ENCODE data around the gene HLA-F.

HLA-F gene
- 569 to 776 (median 631) reads per million in 4 experiments for total RNA-seq

DNA sequence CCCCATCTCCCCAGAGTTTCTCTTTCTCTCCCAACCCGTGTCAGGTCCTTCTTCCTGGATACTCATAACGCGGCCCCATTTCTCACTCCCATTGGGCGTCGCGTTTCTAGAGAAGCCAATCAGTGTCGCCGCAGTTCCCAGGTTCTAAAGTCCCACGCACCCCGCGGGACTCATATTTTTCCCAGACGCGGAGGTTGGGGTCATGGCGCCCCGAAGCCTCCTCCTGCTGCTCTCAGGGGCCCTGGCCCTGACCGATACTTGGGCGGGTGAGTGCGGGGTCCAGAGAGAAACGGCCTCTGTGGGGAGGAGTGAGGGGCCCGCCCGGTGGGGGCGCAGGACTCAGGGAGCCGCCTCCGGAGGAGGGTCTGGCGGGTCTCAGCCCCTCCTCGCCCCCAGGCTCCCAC, at the start of gene HLA-F:
HLA-F (plus strand) TSS at position 173 of the 404 bp plus-strand sequence; CDS start at position 203, 30 bp downstream.
- peak; percentile 87 for DNase-seq

DNA sequence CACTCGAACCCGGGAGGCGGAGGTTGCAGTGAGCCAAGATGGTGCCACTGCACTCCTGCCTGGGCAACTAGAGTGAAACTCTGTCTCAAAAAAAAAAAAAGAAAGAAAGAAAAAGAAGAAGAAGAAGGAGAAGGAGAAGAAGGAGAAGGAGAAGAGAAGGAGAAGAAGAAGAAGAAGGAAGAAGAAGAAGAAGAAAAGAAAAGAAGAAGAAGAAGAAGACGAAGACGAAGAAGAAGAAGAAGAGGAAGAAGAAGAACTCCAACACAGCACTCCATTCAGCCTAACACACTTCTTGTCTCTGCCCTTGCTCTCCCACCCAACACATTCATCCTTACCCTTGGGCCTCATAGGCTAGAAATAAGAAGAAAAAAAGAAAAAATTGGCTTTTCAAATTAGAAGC, 49.2 kb upstream of the HLA-F start:
- no peak for DNase-seq

DNA sequence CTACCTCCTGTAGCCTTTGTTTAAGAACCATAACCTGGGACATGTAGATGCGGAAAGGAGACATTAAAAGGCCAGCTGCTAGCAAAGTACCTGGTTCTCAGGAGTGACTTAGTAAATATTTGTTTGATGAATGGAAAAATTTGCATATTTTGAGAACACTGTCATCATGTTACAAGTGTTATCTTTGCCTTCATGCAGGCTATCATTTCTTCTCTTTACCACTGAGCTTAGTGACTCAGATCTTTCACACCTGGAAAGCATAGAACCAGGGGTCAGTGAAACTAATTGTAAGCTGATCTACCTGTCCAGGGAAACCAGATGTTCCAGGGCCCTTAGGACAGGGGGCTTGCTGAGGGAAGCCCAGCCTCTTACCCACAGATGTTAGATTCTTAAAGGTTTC, 47.7 kb upstream of the HLA-F start:
- no peak for DNase-seq

DNA sequence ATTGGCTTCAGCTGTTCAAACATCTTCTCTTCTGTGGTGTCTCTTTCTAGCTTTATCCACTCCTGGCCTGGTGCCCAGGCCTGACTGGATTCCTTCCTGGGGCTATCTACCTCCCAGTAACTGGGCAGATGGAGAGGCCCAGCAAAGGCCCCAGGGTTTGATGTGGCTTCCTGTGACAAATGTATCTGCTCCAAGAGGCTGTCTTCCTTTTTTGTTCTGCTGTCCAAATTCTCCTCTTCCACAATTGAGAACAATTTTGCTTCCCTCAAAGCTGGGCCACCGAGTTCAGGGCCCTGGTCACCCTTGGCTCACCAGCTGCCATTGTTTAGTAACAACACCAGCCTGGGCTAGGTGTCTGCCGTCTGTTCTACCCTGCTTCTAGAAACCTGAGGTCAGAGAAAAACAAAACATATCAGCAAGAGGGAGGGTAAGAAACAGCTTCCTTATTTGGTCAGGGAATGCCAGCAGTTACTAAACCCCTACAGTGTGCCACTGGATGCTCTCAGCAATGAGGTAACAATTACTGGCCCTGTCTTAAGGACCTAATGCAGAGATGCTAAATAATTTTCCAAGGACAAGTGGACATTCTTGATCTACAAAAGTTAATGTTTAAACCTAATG, 46.1 kb upstream of the HLA-F start:
- no peak for DNase-seq

DNA sequence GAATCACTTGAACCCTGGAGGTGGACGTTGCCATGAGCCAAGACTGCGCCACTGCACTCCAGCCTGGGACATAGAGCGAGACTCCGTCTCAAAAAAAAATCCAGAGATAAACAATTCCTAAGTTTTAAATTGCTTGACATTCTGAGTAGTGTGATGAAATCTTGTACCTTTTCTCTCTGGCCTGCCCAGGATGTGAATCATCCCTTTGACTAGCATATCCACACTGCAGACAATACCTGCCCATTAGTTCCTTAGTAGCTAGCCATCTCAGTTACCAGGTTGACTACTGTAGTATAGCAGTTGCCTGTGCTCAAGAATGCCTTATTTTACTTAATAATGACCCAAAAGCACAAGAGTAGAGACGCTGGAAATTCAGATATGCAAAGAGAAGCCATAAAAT, 45.1 kb upstream of the HLA-F start:
- no peak for DNase-seq

DNA sequence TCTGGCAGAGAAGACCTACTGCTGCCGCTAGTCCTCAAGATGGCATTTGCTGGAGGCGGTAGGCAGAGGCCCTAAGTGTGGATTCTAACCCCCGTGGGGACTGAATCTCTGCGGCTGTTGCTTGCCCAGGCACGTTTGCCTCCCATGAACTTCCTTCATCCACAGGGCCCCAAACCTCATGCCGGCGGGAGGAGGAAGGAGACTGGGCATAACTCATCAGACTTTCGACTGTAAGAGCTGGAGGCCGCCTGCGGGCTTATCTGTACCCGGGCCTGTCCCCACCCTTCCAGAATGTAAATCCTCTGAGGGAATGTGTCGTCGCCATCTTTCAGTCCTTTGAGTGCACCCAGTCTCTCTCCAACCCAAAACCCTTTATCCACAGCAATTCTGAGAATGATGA, 43.3 kb upstream of the HLA-F start:
- no peak for DNase-seq

DNA sequence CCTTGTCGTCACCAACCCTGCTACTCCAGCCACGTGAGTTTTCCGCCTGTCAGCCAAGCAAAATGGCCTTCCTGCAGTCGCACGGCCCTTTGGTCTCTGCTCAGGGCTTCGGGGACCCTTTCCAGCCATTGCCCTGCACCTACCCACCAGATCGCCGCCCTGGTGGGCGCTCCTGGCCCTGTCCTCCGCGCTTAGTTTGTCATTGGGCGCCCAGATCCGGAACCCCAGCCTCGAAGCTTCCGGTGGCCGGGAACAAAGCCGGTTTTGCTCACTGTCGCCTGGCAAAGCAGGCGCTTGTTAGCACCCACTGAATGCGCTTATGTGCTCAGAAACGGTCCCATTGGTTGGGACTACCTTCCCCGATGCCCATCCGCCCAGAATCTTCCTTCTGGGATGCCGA, 42.8 kb upstream of the HLA-F start:
- no peak for DNase-seq

DNA sequence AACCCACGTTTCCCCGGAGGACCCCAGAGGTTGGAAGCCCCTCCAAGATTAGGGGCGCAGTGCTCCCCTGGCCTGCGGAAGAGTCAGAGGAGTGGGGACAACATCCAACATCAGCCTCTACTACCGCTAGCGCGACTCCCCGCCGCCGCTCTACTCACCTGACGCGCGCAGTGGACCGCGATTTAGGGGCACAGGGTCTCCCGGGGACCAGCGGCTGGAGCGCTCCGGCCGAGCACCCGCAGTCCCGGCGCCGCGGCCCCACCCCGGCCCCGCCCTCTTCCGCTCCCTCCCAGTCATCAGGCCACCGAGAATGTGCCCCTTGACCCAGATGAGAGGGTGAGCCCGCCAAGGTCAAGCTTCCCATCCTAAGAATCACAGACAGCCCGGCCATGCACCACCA, 42.3 kb upstream of the HLA-F start, which contains the start of gene ZFP57:
ZFP57 (minus strand) TSS at position 249 of the 400 bp plus-strand sequence. CDS start 4,149 bp downstream, outside the sequence.
- DNase-seq: no peak

DNA sequence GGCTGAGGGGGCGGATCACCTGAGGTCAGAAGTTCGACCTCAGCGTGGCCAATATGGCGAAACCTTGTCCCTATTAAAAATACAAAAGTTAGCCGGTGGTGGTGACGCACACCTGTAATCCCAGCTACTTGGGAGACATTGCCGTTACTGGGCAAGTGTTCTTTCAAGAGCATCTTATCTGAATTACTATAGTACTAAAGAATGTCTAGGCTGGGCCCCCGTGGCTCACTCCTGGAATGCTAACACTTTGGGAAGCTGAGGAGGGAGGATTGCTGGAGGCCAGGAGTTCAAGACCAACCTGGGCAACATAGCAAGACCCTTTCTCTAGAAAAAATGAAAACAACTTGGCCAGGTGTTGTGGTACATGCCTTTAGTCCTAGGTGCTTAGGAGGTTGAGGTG, 41.4 kb upstream of the HLA-F start:
- DNase-seq: no peak

DNA sequence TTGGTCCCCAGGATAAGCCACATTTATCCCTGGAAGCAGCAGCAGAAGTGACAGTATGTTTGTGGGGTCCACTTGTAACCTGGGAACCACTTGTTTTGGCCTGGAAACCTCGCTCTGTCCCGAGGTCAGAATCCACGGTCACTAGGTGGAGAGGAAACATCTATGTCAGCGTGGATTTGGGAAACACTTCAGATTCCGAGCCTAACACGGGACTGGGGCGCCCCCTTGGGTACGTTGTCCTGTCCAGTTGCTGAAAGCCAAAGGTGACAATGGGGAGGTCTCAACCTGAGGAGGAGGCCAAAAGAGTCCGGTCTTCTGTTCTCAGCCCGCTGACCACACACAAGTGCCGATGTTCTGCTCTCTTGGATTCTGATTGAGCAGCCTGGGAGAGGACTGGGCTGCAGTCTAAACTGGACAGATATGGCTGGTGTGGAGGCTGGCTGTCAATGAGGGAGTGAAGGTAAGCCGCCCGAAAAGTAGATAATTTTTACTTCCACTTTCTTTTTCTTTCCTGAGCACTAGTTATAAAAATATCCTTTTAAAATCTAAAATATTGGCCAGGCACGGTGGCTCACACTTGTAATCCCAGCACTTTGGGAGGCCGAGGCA, 37.4 kb upstream of the HLA-F start:
- DNase-seq: no peak

DNA sequence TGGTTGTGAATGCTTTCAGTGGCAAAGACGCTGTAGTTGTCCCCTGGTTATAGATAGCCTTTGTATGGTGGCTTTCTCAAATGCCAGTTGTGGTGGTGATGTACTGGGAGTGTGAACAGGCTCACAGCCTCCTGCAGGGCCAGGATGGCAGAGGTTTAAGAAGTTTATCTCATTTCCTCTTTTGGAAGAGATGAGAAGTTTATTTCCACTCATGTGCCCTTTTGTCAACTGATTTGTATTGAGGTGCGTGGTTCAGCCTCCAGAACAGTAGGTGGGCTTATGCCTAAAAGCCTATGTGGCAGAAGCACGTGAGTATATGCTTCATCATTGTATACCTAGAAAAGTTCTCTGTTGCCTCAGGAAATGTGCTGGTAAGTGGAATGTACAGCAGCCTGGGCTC, 28.6 kb upstream of the HLA-F start:
- DNase-seq: no peak

DNA sequence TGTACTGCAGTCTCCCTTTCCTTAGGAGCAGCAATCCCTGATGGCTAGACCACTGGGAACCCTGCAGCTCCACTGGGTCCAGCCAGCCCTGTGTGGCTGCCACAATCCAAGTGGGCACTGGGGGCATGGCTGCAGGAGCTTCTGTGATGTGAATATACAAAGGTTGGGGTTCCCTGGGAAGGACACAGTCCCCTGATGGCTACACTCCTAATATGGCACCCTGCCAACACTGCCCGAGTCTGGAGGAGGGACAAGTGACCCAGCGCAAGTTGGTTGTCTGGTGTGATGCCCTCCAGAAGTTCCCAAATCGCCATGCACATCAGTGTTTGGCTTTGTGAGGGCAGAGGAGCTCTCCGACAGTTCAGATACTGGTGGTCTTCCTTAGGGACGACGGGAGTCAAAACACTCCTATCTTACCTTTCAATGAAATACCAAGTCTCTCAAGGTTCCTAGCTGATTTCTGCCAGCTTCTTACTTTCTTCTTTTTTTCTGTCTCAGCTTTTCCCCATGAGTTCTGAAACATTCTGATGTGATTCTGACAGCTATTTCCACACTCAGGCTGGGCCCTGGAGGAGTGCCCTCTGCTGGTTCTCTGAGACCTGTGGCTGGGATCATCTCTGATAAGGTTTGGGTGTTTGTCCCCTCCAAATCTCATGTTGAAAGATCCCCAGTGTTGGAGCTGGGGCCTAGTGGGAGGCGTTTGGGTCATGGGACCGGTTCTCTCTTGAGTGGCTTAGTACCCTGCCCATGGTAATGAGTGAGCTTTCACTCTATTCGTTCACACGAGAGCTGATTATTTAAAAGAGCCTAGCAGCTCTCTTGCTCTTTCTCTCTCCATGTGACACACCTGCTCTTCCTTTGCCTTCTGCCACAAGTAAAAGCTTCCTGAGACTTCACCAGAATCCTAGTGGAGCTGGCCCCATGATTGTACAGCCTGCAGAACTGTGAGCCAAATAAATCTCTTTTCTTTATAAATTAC, 26.8 kb upstream of the HLA-F start:
- no peak for DNase-seq

DNA sequence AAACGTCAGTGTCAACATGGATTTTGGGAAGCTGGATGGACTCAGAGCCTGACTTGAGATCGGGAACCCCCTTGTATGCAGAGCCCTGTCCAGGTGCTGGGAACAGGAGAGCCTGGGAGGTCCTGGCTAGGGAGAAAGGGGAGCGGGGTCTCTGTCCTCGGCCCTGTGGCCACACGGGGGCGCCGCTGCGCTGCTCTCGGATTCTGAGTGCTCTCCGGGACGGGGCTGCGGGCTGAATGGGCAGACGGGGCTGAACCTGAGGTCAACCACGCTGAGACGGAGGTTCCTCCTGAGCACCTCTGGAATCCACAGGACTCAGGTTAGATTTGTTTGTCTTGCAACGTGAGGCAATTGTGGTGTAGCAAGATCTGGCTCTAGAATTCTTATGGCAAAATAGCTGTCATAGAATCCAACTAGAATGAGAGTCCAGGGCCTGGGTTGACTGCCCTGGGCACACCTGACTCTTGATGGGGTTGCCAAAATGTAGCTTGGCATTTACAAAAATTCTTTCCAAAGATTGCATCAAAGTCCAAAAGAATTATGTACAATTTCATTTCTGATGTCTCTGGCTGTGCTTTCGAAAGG, 20.6 kb upstream of the HLA-F start:
- DNase-seq: peak; percentile 77

DNA sequence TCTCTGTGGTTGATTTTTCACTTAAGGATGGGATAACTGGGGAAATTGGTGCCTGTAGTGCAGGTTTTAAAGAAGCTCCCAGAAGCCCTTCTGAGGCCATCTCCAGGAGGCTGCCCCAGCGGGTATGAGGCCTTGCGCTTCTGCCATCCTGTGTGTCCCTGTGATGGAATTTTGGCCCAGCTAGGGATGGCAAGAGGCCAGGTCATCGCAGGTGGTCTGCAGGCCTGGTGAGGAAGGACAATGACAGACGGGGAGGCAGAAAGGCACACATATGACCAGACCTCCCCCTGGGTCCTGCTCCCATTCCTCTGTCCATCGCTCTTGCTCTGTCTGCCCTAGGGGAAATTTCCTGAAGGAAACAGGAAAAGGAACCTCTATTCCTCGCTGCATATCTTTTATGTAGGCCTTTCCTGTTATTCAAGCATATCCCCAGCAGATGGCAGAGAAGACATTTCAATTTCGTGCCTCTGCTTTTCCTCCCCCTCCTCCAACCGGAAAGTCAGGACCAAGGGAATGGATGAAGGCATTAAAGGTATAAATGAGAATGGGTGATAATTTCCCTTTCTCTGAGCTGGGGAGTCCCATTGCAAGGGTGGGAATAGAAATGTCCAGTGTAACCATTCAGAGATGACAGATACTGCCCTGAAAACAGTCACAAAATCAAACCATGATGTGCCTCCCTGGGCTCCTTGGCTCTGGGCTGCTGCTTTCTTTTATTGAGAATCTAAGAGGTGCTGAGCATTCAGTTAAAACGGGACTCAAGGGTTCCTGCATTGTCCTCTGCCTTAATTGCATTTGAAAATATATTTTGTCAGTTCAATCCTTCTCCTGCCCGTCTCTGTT, 17.6 kb upstream of the HLA-F start:
- DNase-seq: no peak

DNA sequence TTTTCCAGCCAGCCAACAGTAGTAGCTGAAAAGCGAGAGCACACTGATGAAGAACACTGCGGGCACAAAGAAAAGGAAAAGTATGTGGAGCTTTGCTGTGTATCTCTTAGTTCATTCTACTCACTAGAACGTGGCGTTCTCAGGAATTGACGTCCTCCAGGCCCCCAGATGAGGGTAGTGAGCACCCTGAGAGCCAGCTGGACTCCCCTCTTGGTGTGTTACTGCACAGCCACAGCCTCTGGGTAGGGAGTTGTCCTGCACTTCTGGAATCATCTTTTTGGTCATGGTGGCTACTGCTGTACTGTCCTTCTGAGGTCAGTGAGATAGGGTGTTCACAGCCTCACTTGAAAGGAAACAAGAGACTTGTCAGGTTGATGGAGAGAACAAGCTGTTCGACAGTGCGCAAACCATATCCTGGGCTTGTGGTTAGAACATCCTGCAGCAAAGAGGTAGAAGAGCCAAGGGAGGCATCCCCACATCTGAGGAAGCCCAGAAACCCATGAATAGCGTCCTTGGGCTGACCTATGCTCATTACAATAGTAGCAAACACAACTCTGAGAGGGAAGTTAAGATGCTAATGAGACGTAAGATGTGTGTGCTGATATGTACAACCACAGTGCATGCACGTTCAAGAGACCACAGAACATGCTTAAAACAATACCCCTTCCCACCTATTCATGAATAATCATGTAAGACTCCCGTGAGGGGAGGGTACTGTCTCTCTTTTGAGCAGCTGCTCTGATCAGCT, 14.6 kb upstream of the HLA-F start:
- DNase-seq: peak; percentile 47

DNA sequence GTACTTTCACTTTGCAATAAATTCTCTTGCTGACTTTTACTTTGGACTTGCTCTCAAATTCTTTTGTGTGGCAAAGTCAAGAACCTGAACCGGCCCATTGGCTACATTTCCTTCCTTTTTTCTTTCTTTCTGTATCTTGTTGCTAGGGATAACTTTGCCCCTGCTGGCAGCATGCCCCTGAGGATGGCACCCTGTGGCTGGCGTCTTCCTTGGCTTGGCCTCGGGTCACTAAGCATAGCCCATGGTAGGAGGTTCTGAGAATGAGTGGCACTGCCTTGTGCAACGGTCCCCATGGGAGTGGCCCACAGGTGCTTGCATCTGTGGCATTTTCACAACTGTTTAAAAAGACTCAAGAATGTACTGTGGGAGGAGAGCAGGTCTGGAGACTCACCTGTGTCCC, 14.0 kb upstream of the HLA-F start:
- no peak for DNase-seq

DNA sequence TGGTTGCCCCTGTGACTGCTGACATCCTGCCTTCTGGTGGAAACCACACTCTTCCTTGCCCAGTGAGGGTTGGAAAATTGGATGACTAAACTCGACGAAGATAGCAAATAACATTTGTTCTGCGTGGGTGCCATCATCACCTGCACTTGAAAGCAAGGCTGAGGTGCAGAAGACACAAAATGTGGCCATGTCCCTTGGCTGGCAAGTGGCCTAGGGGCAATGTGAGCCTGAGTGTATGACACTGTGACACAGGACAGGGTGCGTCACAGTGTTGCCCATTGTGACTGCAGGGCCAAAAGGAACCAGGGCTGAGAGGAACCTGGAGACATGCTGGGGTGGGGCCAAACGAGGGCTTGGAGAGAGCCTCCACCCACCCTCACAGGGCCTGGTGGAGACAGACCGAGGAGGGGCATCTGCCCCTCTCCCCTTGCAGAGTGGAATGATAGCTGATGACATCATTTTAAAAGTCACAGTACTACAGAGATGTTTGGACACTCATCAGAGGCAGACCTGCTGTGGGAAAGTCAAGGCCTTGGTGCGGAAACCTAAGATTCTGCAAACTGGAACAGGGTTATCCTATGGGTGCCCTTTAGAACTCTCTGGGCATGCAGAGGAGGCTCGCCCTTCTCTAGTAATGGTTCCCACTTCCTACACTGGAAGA, 12.8 kb upstream of the HLA-F start:
- no peak for DNase-seq

DNA sequence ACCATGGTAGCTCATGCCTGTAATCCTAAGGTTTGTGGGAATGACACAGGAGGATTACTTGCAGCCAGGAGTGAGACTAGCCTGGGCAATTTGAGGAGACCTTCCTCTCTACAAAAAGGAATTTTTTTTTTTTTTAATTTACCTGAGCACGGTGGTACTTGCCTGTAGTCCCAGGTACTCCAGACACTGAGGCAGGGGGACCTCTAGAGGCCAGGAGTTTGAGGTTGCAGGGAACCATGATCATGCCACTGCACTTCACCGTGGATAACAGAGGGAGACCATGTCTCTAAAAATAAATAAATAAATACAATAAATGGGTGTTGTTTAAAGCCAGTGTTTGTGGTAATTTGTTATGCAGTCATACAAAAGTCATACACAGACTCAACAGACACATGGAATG, 2.4 kb upstream of the HLA-F start:
- no peak for DNase-seq

DNA sequence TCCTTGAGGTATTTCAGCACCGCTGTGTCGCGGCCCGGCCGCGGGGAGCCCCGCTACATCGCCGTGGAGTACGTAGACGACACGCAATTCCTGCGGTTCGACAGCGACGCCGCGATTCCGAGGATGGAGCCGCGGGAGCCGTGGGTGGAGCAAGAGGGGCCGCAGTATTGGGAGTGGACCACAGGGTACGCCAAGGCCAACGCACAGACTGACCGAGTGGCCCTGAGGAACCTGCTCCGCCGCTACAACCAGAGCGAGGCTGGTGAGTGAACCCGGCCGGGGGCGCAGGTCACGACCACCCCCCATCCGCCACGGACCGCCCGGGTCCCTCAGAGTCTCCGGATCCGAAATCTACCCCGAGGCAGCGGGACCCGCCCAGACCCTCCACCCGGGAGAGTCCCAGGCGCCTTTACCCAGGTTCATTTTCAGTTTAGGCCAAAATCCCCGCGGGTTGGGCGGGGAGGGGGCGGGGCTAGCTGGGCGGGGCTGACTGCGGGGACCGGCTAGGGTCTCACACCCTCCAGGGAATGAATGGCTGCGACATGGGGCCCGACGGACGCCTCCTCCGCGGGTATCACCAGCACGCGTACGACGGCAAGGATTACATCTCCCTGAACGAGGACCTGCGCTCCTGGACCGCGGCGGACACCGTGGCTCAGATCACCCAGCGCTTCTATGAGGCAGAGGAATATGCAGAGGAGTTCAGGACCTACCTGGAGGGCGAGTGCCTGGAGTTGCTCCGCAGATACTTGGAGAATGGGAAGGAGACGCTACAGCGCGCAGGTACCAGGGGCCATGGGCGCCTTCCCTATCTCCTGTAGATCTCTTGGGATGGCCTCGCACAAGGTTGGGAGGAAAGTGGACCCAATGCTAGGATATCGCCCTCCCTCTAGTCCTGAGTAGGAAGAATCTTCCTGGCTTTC, 693 bp downstream of the HLA-F start:
- DNase-seq: peak; percentile 73

All from effector CD8-positive, alpha-beta T cell (primary cell).